ENCODE results near the gene BFSP1.

Gene BFSP1

GRCh38 chr20:17555106-17555505 lies 23.9 kb upstream of the BFSP1 start:
- Histone ChIP-seq H2BK5ac (ENCODE audit: low read depth, low read length, poor library complexity) (no peak overlapping the region), H3K4me3 (ENCODE audit: low read depth, low read length) (no peak overlapping the region), H3K4me1 (ENCODE audit: control insufficient read depth in 1 of 2, insufficient read depth in 2 of 2, low read length in 2 of 2) (peaks cover 10 to 16% of the 10 kb centered on the region in 2 experiments), H3K36me3 (ENCODE audit: control insufficient read depth in 1 of 2, insufficient read depth in 2 of 2, low read length in 2 of 2) (no peaks in the 10 kb centered on the region), H3K27me3 (ENCODE audit: insufficient read depth, low read length) (no peaks in the 10 kb centered on the region), H3K79me1 (ENCODE audit: low read length) (peaks cover 16% of the 10 kb centered on the region), H3K79me2 (ENCODE audit: control insufficient read depth, insufficient read depth, low read length, poor library complexity) (peaks cover 2% of the 10 kb centered on the region), H3K4me2 (ENCODE audit: low read length) (no peak overlapping the region), H3K18ac (ENCODE audit: low read length) (no peak overlapping the region), H2AK5ac (ENCODE audit: low read length) (no peak overlapping the region), H3K9me3 (ENCODE audit: insufficient read depth, low read depth, low read length) (no peaks in the 10 kb centered on the region), H3K4ac (ENCODE audit: low read depth, low read length) (no peak overlapping the region), H2BK12ac (ENCODE audit: low read length) (peak overlapping the region; percentile 42), H4K12ac (ENCODE audit: low read depth, low read length) (no peak overlapping the region), H4K8ac (ENCODE audit: low read depth, low read length) (no peak overlapping the region), H2BK120ac (ENCODE audit: insufficient read depth, low read length, poor library complexity) (no peak overlapping the region), H3K27ac (ENCODE audit: low read depth, low read length) (no peak overlapping the region), H2AFZ (ENCODE audit: insufficient read depth, low read length, poor library complexity) (no peak overlapping the region), H3K9ac (ENCODE audit: low read length) (no peak overlapping the region), H4K91ac (ENCODE audit: low read depth, low read length) (peak overlapping the region; percentile 5), H3K23ac (ENCODE audit: low read length) (no peak overlapping the region), H3K14ac (ENCODE audit: low read length) (no peak overlapping the region)
- peak; percentile 71 to 73 for DNase-seq
- WGBS (ENCODE audit: extremely low coverage, insufficient coverage, insufficient read length) = no CpG with 5 or more reads among the region's 3 CpGs

GRCh38 chr20:17549131-17549530 lies 18.0 kb upstream of the BFSP1 start:
- Histone ChIP-seq H4K12ac (ENCODE audit: low read depth, low read length) (no peak overlapping the region), H3K79me2 (ENCODE audit: control insufficient read depth, insufficient read depth, low read length, poor library complexity) (no peaks in the 10 kb centered on the region), H3K9me3 (ENCODE audit: insufficient read depth, low read depth, low read length) (no peaks in the 10 kb centered on the region), H3K4me1 (ENCODE audit: control insufficient read depth in 1 of 2, insufficient read depth in 2 of 2, low read length in 2 of 2) (peaks cover 3 to 9% of the 10 kb centered on the region in 2 experiments), H3K23ac (ENCODE audit: low read length) (no peak overlapping the region), H3K9ac (ENCODE audit: low read length) (no peak overlapping the region), H2AK5ac (ENCODE audit: low read length) (no peak overlapping the region), H3K18ac (ENCODE audit: low read length) (no peak overlapping the region), H3K27me3 (ENCODE audit: insufficient read depth, low read length) (no peaks in the 10 kb centered on the region), H2BK5ac (ENCODE audit: low read depth, low read length, poor library complexity) (no peak overlapping the region), H3K4ac (ENCODE audit: low read depth, low read length) (no peak overlapping the region), H3K79me1 (ENCODE audit: low read length) (peaks cover 2% of the 10 kb centered on the region), H3K4me2 (ENCODE audit: low read length) (no peak overlapping the region), H3K36me3 (ENCODE audit: control insufficient read depth in 1 of 2, insufficient read depth in 2 of 2, low read length in 2 of 2) (no peaks in the 10 kb centered on the region), H3K14ac (ENCODE audit: low read length) (no peak overlapping the region), H2AFZ (ENCODE audit: insufficient read depth, low read length, poor library complexity) (no peak overlapping the region), H4K8ac (ENCODE audit: low read depth, low read length) (no peak overlapping the region), H2BK120ac (ENCODE audit: insufficient read depth, low read length, poor library complexity) (no peak overlapping the region), H4K91ac (ENCODE audit: low read depth, low read length) (no peak overlapping the region), H2BK12ac (ENCODE audit: low read length) (no peak overlapping the region), H3K27ac (ENCODE audit: low read depth, low read length) (no peak overlapping the region), H3K4me3 (ENCODE audit: low read depth, low read length) (no peak overlapping the region)
- WGBS (ENCODE audit: extremely low coverage, insufficient coverage, insufficient read length) = no CpG with 5 or more reads among the region's 4 CpGs
- no peak for DNase-seq

GRCh38 chr20:17545127-17545526 lies 13.9 kb upstream of the BFSP1 start:
- Histone ChIP-seq H2AFZ (ENCODE audit: insufficient read depth, low read length, poor library complexity) (no peak overlapping the region), H3K9ac (ENCODE audit: low read length) (no peak overlapping the region), H3K4me1 (ENCODE audit: control insufficient read depth in 1 of 2, insufficient read depth in 2 of 2, low read length in 2 of 2) (peaks cover 3 to 10% of the 10 kb centered on the region in 2 experiments), H3K23ac (ENCODE audit: low read length) (no peak overlapping the region), H4K12ac (ENCODE audit: low read depth, low read length) (no peak overlapping the region), H3K27me3 (ENCODE audit: insufficient read depth, low read length) (no peaks in the 10 kb centered on the region), H2BK5ac (ENCODE audit: low read depth, low read length, poor library complexity) (no peak overlapping the region), H3K4ac (ENCODE audit: low read depth, low read length) (no peak overlapping the region), H4K8ac (ENCODE audit: low read depth, low read length) (no peak overlapping the region), H3K9me3 (ENCODE audit: insufficient read depth, low read depth, low read length) (no peaks in the 10 kb centered on the region), H2BK120ac (ENCODE audit: insufficient read depth, low read length, poor library complexity) (no peak overlapping the region), H3K14ac (ENCODE audit: low read length) (no peak overlapping the region), H2AK5ac (ENCODE audit: low read length) (no peak overlapping the region), H4K91ac (ENCODE audit: low read depth, low read length) (no peak overlapping the region), H3K79me1 (ENCODE audit: low read length) (peaks cover 2% of the 10 kb centered on the region), H3K36me3 (ENCODE audit: control insufficient read depth in 1 of 2, insufficient read depth in 2 of 2, low read length in 2 of 2) (no peaks in the 10 kb centered on the region), H3K79me2 (ENCODE audit: control insufficient read depth, insufficient read depth, low read length, poor library complexity) (no peaks in the 10 kb centered on the region), H3K27ac (ENCODE audit: low read depth, low read length) (peak overlapping the region; percentile 48), H3K18ac (ENCODE audit: low read length) (no peak overlapping the region), H3K4me3 (ENCODE audit: low read depth, low read length) (no peak overlapping the region), H2BK12ac (ENCODE audit: low read length) (peak overlapping the region; percentile 50), H3K4me2 (ENCODE audit: low read length) (peak overlapping the region; percentile 11)
- peak; percentile 54 to 84 for DNase-seq
- no CpG with 5 or more reads among the region's 4 CpGs for WGBS (ENCODE audit: extremely low coverage, insufficient coverage, insufficient read length)

- peaks cover 2% of the 10 kb centered on the region for H3K79me1 ChIP-seq (ENCODE audit: low read length)
- H3K9ac ChIP-seq (ENCODE audit: low read length) = no peak overlapping the region
- no peaks in the 10 kb centered on the region for H3K27me3 ChIP-seq (ENCODE audit: insufficient read depth, low read length)
- WGBS (ENCODE audit: extremely low coverage, insufficient coverage, insufficient read length) = no CpG with 5 or more reads among the region's 5 CpGs
- no peak overlapping the region for H2BK120ac ChIP-seq (ENCODE audit: insufficient read depth, low read length, poor library complexity)
- H3K4me3 ChIP-seq (ENCODE audit: low read depth, low read length) = no peak overlapping the region
- no peak overlapping the region for H3K23ac ChIP-seq (ENCODE audit: low read length)
- no peak overlapping the region for H3K4ac ChIP-seq (ENCODE audit: low read depth, low read length)
- no peaks in the 10 kb centered on the region for H3K79me2 ChIP-seq (ENCODE audit: control insufficient read depth, insufficient read depth, low read length, poor library complexity)
- H2AFZ ChIP-seq (ENCODE audit: insufficient read depth, low read length, poor library complexity) = no peak overlapping the region
- DNase-seq = no peak
- no peak overlapping the region for H3K18ac ChIP-seq (ENCODE audit: low read length)
- H4K12ac ChIP-seq (ENCODE audit: low read depth, low read length) = no peak overlapping the region
- no peak overlapping the region for H4K8ac ChIP-seq (ENCODE audit: low read depth, low read length)
- H3K4me2 ChIP-seq (ENCODE audit: low read length) = no peak overlapping the region
- peaks cover 3 to 10% of the 10 kb centered on the region in 2 experiments for H3K4me1 ChIP-seq (ENCODE audit: control insufficient read depth in 1 of 2, insufficient read depth in 2 of 2, low read length in 2 of 2)
- no peak overlapping the region for H2AK5ac ChIP-seq (ENCODE audit: low read length)
- H4K91ac ChIP-seq (ENCODE audit: low read depth, low read length) = no peak overlapping the region
- no peak overlapping the region for H2BK12ac ChIP-seq (ENCODE audit: low read length)
- H3K9me3 ChIP-seq (ENCODE audit: insufficient read depth, low read depth, low read length) = no peaks in the 10 kb centered on the region
- no peak overlapping the region for H3K14ac ChIP-seq (ENCODE audit: low read length)
- H3K36me3 ChIP-seq (ENCODE audit: control insufficient read depth in 1 of 2, insufficient read depth in 2 of 2, low read length in 2 of 2) = no peaks in the 10 kb centered on the region
- no peak overlapping the region for H3K27ac ChIP-seq (ENCODE audit: low read depth, low read length)
- H2BK5ac ChIP-seq (ENCODE audit: low read depth, low read length, poor library complexity) = no peak overlapping the region
Observed at GRCh38 chr20:17543531-17544131, 12.5 kb upstream of the BFSP1 start.
